ENCODE data around the gene ZNF274.

- TF ChIP-seq CTCF (IDR thresholded peaks at IDR 0.05) (no peak), POLR2A (IDR thresholded peaks at IDR 0.05) (no peak)
Measured at GRCh38 chr19:58145849-58146248, 37.0 kb upstream of the ZNF274 start.
